K562 (cell line): ENCODE results near the gene RPS23. TPM values are rescaled to one million over a fixed set of nuclear protein-coding genes. Genes with fewer than 3 reads are reported as not detected.
A peak's percentile ranks its signal among the peaks of the same experiment; 100 is the strongest.

Experiments used
- ATAC-seq: fragments of 200-7000 bp; cut with Tn5 transposase; 3 replicates; pipeline ENCODE4 v1.9.1; 2020; ENCODE audit warnings: moderate library complexity
- BruUV-seq: library from RNA; stranded (reverse); fragments of 400-500 nt; replicated peaks from 2 replicates; lab custom pipeline; 2021; lab: Mats Ljungman, UMichigan
- CTCF ChIA-PET: fragments of 300-600 bp; formaldehyde crosslinking; extraction: SDS; loops from one replicate; lab custom pipeline; 2021; ENCODE audit warnings: low intra/inter-chr PET ratio; lab: Yijun Ruan, JAX
- POLR2A ChIA-PET: fragments of 300-600, 350-650 bp; sonication (Branson Sonifier 250); formaldehyde crosslinking; extraction: SDS; loops from one replicate; lab custom pipeline; 2021; ENCODE audit warnings: antibody characterized with exemption, inconsistent platforms; lab: Yijun Ruan, JAX
- DNase-seq, 4 experiments: peaks; one replicate each; pipeline versions ENCODE4 v3.0.0 to v3.0.0-alpha.2; 2011 to 2018; ENCODE audit warnings: low spot score in 3 of 4, mixed read lengths in 3 of 4; ENCODE audit errors: extremely low read depth in 1 of 4
- FAIRE-seq: peaks from 2 replicates; lab custom pipeline; 2011; peaks lifted over from hg19 to GRCh38; lab: Jason Lieb, UNC
- H2AFZ ChIP-seq: 2 replicates; pipeline ENCODE4 v1.6.0; 2011; ENCODE audit warnings: low read depth, low read length, control low read depth, inconsistent platforms
- H3K27ac ChIP-seq: fragments of 200-600 bp; 3 replicates; pipeline ENCODE4 v1.8.0; 2011; ENCODE audit warnings: low read depth, mild to moderate bottlenecking, control low read depth, inconsistent platforms, low read length, moderate library complexity, mixed read lengths; ENCODE audit errors: extremely low read depth
- H3K27me3 ChIP-seq, 2 experiments: fragments of 300-600 bp in 1 of 2; 2 replicates in 1 of 2; 3 replicates in 1 of 2; pipeline versions ENCODE4 v1.6.0 to v1.8.0; 2011; ENCODE audit warnings: inconsistent platforms in 2 of 2, low read length in 2 of 2, mild to moderate bottlenecking in 1 of 2, mixed read lengths in 1 of 2, moderate library complexity in 1 of 2; ENCODE audit not compliant: control insufficient read depth in 2 of 2, insufficient read depth in 2 of 2
- H3K36me3 ChIP-seq: fragments of 300-600 bp; 3 replicates; pipeline ENCODE4 v1.8.0; 2011; ENCODE audit warnings: mild to moderate bottlenecking, low read length, inconsistent platforms; ENCODE audit not compliant: control insufficient read depth, insufficient read depth
- H3K4me1 ChIP-seq, 2 experiments: fragments of 200-600 bp in 1 of 2; replicated peaks in 1 of 2; 2 replicates in 1 of 2; 3 replicates in 1 of 2; pipeline versions ENCODE4 v1.5.1 to v1.8.0; 2011; ENCODE audit warnings: inconsistent platforms in 2 of 2, low read length in 2 of 2, mild to moderate bottlenecking in 1 of 2, mixed read lengths in 1 of 2, moderate library complexity in 1 of 2; ENCODE audit not compliant: control insufficient read depth in 2 of 2, insufficient read depth in 2 of 2
- H3K4me2 ChIP-seq: 2 replicates; pipeline ENCODE4 v1.6.1; 2011; ENCODE audit warnings: low read length, control low read depth, inconsistent platforms, mixed read lengths; ENCODE audit not compliant: insufficient read depth
- H3K4me3 ChIP-seq: fragments of 200-600 bp; sonication (generic), shearing (Covaris generic); 2 replicates; pipeline ENCODE4 v1.5.1; 2016; ENCODE audit warnings: control low read depth, inconsistent platforms
- H3K79me2 ChIP-seq: fragments of 200-600 bp; 3 replicates; pipeline ENCODE4 v1.8.0; 2011; ENCODE audit warnings: low read length, inconsistent platforms; ENCODE audit not compliant: control insufficient read depth, insufficient read depth
- H3K9ac ChIP-seq, 2 experiments: 2 replicates each; pipeline versions ENCODE4 v1.6.0 to v1.6.1; 2011; ENCODE audit warnings: low read depth in 2 of 2, low read length in 2 of 2, control low read depth in 1 of 2, inconsistent platforms in 1 of 2, mild to moderate bottlenecking in 1 of 2, mixed read lengths in 1 of 2; ENCODE audit not compliant: insufficient read depth in 1 of 2
- H3K9me1 ChIP-seq: one replicate; pipeline ENCODE4 v1.6.0; 2011; ENCODE audit warnings: inconsistent platforms, mild to moderate bottlenecking, low read length, moderate library complexity; ENCODE audit not compliant: control insufficient read depth, insufficient read depth
- H3K9me3 ChIP-seq: replicated peaks from 2 replicates; pipeline ENCODE4 v1.5.1; 2011; ENCODE audit warnings: low read depth, low read length, inconsistent platforms; ENCODE audit not compliant: control insufficient read depth, insufficient read depth
- H4K20me1 ChIP-seq: replicated peaks from 2 replicates; pipeline ENCODE4 v1.6.1; 2011; ENCODE audit warnings: low read length, inconsistent platforms, mixed read lengths; ENCODE audit not compliant: control insufficient read depth, insufficient read depth
- ETV1 ChIP-seq: fragments of 450-650 bp; conservative IDR thresholded peaks from 2 replicates; pipeline ENCODE4 v1.6.1; 2016; ENCODE audit warnings: missing genetic modification characterization, control low read depth, low read depth, missing compliant biosample characterization
- FOXM1 ChIP-seq, 2 experiments: fragments of 450-650 bp in 1 of 2; sonication (generic) in 1 of 2; formaldehyde crosslinking in 1 of 2; IDR thresholded peaks; 2 replicates each; pipeline versions ENCODE4 v1.6.1 to v1.9.0; 2017 to 2022; ENCODE audit warnings: low read depth in 2 of 2, mild to moderate bottlenecking in 2 of 2, missing genetic modification reagents in 1 of 2, moderate library complexity in 1 of 2
- NBN ChIP-seq: fragments of 450-650 bp; IDR thresholded peaks from 2 replicates; pipeline ENCODE4 v1.6.1; 2016; ENCODE audit warnings: low read depth, mild to moderate bottlenecking
- POLR2H ChIP-seq: IDR thresholded peaks from 2 replicates; pipeline ENCODE4 v1.6.1; 2016; ENCODE audit warnings: missing genetic modification characterization, low read depth, mild to moderate bottlenecking, control low read depth, missing compliant biosample characterization, moderate library complexity
- SNRNP70 ChIP-seq: fragments of 200-400 bp; formaldehyde crosslinking; optimal IDR thresholded peaks from 2 replicates; pipeline ENCODE3; 2017; ENCODE audit warnings: low read depth, low read length
- ZNF124 ChIP-seq: sonication (generic); formaldehyde crosslinking; IDR thresholded peaks from 2 replicates; pipeline ENCODE4 v1.8.1; 2022; ENCODE audit warnings: missing genetic modification reagents
- ZNF274 ChIP-seq: IDR thresholded peaks from 2 replicates; pipeline ENCODE4 v1.6.1; 2011; ENCODE audit warnings: low read depth, mild to moderate bottlenecking, low read length, moderate library complexity, borderline replicate concordance
- ZNF696 ChIP-seq: fragments of 250-450 bp; sonication (Bioruptor Pico); conservative IDR thresholded peaks from 2 replicates; pipeline ENCODE4 v1.4.0; 2020; ENCODE audit warnings: mild to moderate bottlenecking, moderate library complexity
- ZNF76 ChIP-seq: fragments of 250-450 bp; sonication (Bioruptor Pico); IDR thresholded peaks from 2 replicates; pipeline ENCODE4 v1.4.0; 2020; ENCODE audit warnings: mild to moderate bottlenecking, moderate library complexity, borderline replicate concordance
- WGBS: fragments of 100-300 bp; shearing (Covaris generic); methylation state at CpG from one replicate; pipeline ENCODE4 v1.1.6; 2016; ENCODE audit warnings: low coverage, mixed read lengths; ENCODE audit not compliant: insufficient coverage; ENCODE audit errors: missing lambda C conversion rate; 5-methylcytosine and 5-hydroxymethylcytosine counted together
- in situ Hi-C: fragments of 300-500 bp; cut with MboI; formaldehyde crosslinking; loops from 4 replicates; pipeline ENCODE4 v1.15.0; 2018; ENCODE audit warnings: inconsistent platforms, mixed read lengths
- intact Hi-C: fragments of 100-400 bp; cut with micrococcal nuclease; formaldehyde crosslinking; loops from 2 replicates; pipeline ENCODE4 v1.14.2; 2022
- polyA plus RNA-seq, 8 experiments: library from polyadenylated mRNA; depleted of rRNA in 4 of 8; stranded (reverse) in 5 of 8; unstranded in 3 of 8; fragments of >200 nt; fragmentation: Nextera tagmentation in 2 of 8; fragmentation: Illumina TruSeq in 1 of 8; extraction: Ambion mirVana in 2 of 8; extraction: Trizol in 1 of 8; gene quantifications; 2 replicates each; pipeline versions ENCODE4 v1.2.1 to v1.2.3, GENCODE V29; 2011 to 2014; ENCODE audit warnings: inconsistent platforms in 1 of 8, missing spikeins in 1 of 8
- total RNA-seq, 7 experiments: library from RNA; depleted of rRNA in 6 of 7; stranded (reverse); fragments of >200 nt in 6 of 7; fragmentation: Illumina TruSeq in 2 of 7; extraction: Trizol in 2 of 7; gene quantifications; 2 replicates each; pipeline versions ENCODE4 v1.2.1 to v1.2.3, GENCODE V29; 2011 to 2021; ENCODE audit warnings: low replicate concordance in 1 of 7
- TF ChIP-seq, protein P1 (sequence below): fragments of 450-650 bp; formaldehyde crosslinking; IDR thresholded peaks from 2 replicates; pipeline ENCODE4 v1.4.0; 2022; ENCODE audit warnings: mild to moderate bottlenecking, moderate library complexity
- TF ChIP-seq, protein P2 (sequence below): sonication (generic); formaldehyde crosslinking; IDR thresholded peaks from 2 replicates; pipeline ENCODE4 v1.8.0; 2022; ENCODE audit warnings: mild to moderate bottlenecking, low read depth, missing genetic modification reagents
- TF ChIP-seq, protein P3 (sequence below), 2 experiments: fragments of 450-650 bp; IDR thresholded peaks; 2 replicates each; pipeline ENCODE4 v1.6.1; 2018; ENCODE audit warnings: mild to moderate bottlenecking in 2 of 2, low read depth in 1 of 2; ENCODE audit not compliant: partially characterized antibody in 2 of 2
- TF ChIP-seq, protein P4 (sequence below): fragments of 250-450 bp; sonication (Bioruptor Pico); IDR thresholded peaks from 2 replicates; pipeline ENCODE4 v1.8.0; 2021; ENCODE audit warnings: moderate library complexity, mild to moderate bottlenecking, inconsistent platforms

The RPS23 gene
- total and polyA plus RNA-seq, 9 of the 15 experiments (the other 6 are each of a cell fraction or from before 2014, with no cell fraction given), result 3,252 to 10,689 (median 6,302) TPM

DNA sequence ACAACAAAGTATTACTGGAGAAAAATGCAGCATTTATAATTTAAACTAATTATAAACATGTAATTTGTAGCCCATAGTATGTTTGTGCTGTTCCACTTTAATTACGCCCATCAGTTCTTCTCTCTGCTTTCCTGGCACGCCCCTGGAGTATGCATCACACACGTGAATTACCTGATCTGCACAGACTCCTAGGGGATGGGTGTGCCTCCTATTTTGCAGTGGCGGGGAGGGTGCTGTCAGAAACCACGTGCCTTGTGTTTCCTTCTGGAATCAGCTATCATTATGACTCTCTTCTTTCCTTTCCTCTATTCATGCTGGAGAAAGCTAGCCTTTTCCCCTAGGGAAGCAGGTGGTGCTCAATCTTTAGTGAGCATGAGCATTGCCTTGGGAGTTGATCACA lies 43.3 kb downstream of the RPS23 start:
- FAIRE-seq (no peak), DNase-seq (no peak), ATAC-seq (peak; percentile 33; the same call in 1 of the 3 replicates)
- Histone ChIP-seq H3K9ac (no peak overlapping the region), H4K20me1 (no peaks in the 10 kb centered on the region), H3K4me1 (no peaks in the 10 kb centered on the region), H3K4me2 (no peak overlapping the region), H3K9me3 (no peaks in the 10 kb centered on the region), H3K27me3 (no peaks in the 10 kb centered on the region), H3K4me3 (no peak overlapping the region), H2AFZ (no peak overlapping the region), H3K36me3 (no peaks in the 10 kb centered on the region), H3K9me1 (no peaks in the 10 kb centered on the region), H3K27ac (no peak overlapping the region), H3K79me2 (no peaks in the 10 kb centered on the region)
- intact Hi-C loops, result loop anchor here (5.0 kb wide), 1 partner anchor 62 kb away; no protein-coding TSS in a partner anchor
- WGBS, result 17% methylated on average over 5 of the region's 5 CpGs
- ChIA-PET CTCF (interaction anchor here (0.6 kb wide), 1 partner anchor 885 kb away, joined by 3 read pairs; no protein-coding TSS in a partner anchor), POLR2A (no interaction called here)
- BruUV-seq, result no TSS peak
- in situ Hi-C loops, result loop anchor here (5.0 kb wide), 1 partner anchor 58 kb away; no protein-coding TSS in a partner anchor
- TF ChIP-seq FOXM1 (IDR thresholded peaks at IDR 0.05; ENCODE audit: low read depth), result no peak
- no peak for TF ChIP-seq FOXM1 (CRISPR knock-in tag; IDR thresholded peaks at IDR 0.05; ENCODE audit: low read depth)
- TF ChIP-seq ZNF76, result no peak
- TF ChIP-seq, protein P1, sequence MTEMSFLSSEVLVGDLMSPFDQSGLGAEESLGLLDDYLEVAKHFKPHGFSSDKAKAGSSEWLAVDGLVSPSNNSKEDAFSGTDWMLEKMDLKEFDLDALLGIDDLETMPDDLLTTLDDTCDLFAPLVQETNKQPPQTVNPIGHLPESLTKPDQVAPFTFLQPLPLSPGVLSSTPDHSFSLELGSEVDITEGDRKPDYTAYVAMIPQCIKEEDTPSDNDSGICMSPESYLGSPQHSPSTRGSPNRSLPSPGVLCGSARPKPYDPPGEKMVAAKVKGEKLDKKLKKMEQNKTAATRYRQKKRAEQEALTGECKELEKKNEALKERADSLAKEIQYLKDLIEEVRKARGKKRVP (CRISPR knock-in tag), result no peak
- no peak for TF ChIP-seq ZNF274
- TF ChIP-seq, protein P2, sequence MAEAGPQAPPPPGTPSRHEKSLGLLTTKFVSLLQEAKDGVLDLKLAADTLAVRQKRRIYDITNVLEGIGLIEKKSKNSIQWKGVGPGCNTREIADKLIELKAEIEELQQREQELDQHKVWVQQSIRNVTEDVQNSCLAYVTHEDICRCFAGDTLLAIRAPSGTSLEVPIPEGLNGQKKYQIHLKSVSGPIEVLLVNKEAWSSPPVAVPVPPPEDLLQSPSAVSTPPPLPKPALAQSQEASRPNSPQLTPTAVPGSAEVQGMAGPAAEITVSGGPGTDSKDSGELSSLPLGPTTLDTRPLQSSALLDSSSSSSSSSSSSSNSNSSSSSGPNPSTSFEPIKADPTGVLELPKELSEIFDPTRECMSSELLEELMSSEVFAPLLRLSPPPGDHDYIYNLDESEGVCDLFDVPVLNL (CRISPR knock-in tag), result no peak
- no peak for TF ChIP-seq ETV1
- no peak for TF ChIP-seq SNRNP70
- TF ChIP-seq POLR2H, result no peak
- no peak for TF ChIP-seq ZNF124 (CRISPR knock-in tag)
- TF ChIP-seq NBN, result no peak
- TF ChIP-seq, protein P3, sequence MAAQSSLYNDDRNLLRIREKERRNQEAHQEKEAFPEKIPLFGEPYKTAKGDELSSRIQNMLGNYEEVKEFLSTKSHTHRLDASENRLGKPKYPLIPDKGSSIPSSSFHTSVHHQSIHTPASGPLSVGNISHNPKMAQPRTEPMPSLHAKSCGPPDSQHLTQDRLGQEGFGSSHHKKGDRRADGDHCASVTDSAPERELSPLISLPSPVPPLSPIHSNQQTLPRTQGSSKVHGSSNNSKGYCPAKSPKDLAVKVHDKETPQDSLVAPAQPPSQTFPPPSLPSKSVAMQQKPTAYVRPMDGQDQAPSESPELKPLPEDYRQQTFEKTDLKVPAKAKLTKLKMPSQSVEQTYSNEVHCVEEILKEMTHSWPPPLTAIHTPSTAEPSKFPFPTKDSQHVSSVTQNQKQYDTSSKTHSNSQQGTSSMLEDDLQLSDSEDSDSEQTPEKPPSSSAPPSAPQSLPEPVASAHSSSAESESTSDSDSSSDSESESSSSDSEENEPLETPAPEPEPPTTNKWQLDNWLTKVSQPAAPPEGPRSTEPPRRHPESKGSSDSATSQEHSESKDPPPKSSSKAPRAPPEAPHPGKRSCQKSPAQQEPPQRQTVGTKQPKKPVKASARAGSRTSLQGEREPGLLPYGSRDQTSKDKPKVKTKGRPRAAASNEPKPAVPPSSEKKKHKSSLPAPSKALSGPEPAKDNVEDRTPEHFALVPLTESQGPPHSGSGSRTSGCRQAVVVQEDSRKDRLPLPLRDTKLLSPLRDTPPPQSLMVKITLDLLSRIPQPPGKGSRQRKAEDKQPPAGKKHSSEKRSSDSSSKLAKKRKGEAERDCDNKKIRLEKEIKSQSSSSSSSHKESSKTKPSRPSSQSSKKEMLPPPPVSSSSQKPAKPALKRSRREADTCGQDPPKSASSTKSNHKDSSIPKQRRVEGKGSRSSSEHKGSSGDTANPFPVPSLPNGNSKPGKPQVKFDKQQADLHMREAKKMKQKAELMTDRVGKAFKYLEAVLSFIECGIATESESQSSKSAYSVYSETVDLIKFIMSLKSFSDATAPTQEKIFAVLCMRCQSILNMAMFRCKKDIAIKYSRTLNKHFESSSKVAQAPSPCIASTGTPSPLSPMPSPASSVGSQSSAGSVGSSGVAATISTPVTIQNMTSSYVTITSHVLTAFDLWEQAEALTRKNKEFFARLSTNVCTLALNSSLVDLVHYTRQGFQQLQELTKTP (IDR thresholded peaks at IDR 0.05; ENCODE audit: low read depth in 1 of 2, partially characterized antibody in 2 of 2), result no peak
- TF ChIP-seq, protein P4, sequence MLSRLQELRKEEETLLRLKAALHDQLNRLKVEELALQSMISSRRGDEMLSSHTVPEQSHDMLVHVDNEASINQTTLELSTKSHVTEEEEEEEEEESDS, result no peak
- no peak for TF ChIP-seq ZNF696 (CRISPR knock-in tag)
